ENCODE data around the gene SYCP2L.
"Not testable (repeated sequence)": the region's sequence is repeated elsewhere in the genome, so short reads cannot be mapped to it uniquely, and the experiment has no call there.

SYCP2L gene

DNA sequence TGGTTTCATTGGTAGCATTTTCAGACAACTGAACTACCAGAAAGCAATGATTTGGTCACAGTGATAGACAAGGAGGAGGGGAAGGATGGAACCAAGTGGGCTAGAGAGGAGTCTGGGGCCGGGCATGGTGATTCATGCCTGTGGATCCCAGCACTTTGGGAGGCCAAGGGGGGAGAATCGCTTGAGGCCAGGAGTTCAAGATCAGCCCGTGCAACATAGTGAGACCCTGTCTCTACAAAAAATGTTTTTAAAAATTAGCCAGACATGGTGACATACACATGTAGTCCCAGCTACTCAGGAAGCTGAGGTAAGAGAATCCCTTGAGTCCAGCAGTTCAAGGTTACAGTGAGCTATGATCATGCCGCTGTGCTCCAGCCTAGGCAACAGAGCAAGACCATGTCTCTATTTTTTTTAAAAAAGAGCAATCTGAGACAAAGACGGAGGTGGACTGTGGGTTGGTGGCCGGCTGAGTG is 70.6 kb downstream of the SYCP2L start:
- no peak for DNase-seq (ENCODE audit: low spot score)

DNA sequence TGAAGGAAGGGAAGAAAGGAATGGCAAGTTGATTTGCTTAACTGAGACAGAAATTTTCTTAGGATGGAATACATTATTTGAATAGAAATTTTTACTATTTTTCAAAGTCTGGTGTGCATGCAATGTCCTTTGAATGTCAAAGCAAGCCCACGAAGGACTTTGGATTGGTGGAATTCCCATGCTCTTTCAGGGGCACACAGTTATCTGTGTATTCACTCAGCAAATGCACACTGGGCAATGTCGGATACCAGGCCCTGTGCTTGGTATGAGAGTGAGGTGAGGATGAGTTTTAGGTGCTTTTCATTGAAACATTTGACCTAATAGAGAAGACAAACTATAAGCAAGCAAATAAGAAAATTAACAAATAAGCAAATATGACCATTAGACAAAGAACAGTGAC is 73.3 kb downstream of the SYCP2L start:
- no peak for DNase-seq (ENCODE audit: low spot score)

DNA sequence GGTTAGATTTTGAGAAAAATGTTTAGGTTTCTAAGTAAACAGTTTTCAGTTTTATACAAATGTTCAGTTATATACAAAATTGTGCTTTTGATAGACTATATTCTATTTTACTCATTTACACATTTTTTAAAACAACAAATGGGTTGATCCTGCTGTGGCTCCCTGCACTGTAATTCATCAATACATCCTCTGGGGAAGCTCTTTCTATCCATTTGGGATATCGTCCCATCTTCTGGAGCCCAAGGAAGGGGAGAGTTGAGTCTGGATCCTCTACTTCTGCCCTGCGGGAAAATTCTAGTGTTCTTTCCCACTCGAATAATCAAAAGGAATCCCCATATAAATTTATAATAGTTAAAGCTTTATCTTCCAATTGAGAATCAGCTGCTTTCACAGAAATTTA is 75.0 kb downstream of the SYCP2L start:
- no peak for DNase-seq (ENCODE audit: low spot score)

DNA sequence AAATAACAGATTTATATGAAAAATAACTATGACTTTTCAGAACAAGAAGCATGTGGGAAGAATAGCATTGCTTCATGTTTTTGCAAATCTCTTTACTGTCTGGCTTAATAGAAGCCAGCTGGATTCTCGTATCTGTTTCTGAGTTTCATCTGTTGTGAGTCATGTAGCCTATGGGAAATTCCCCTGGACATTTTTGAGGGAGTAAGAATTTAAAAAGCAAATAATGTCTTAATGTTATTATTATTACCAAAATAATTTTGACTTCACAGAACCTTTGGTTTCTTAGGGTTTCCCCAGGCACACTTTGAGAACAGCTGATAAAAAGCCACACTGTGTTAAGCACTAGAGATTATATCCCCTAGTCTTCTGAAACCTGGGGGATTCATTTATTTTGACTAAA is 75.8 kb downstream of the SYCP2L start:
- DNase-seq (ENCODE audit: low spot score) = no peak

DNA sequence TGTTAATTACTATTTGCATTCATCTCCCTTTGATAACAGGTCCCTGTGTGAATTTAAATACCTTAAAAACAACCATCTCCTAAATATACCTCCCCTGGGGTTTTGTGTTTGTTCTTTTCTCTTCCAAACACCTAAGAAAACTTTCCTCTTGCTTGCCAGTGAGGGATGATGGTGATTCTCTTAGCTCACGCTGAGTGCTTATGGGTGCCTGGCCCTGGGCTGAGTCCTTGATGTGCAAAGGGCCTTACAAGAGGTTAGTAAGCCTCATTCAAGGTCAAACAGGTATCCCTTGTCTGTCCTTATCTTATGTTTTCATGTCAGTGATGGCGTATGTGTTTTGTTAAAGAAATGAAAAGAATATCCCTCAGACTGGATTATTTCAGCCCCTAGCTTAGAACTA is 76.3 kb downstream of the SYCP2L start:
- no peak for DNase-seq (ENCODE audit: low spot score)

DNA sequence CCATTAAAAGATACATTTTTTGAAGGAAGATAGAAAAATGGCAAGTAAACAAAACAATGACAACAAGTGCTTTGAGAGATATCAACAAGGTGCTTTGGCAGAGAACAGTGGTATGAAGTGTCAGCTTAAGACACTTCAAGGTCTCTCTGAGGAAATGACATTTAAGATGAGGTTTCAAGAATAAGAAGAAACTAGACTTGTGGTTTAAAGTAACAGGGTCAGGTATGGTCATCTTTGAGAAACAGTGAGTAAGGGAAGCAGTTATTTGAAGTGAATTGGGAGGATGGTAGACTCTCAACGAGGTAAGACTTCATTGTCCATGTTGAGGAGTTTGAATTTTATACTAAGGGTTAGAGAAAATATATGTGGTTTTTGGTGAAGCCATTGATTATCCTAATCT is 77.8 kb downstream of the SYCP2L start:
- no peak for DNase-seq (ENCODE audit: low spot score)

DNA sequence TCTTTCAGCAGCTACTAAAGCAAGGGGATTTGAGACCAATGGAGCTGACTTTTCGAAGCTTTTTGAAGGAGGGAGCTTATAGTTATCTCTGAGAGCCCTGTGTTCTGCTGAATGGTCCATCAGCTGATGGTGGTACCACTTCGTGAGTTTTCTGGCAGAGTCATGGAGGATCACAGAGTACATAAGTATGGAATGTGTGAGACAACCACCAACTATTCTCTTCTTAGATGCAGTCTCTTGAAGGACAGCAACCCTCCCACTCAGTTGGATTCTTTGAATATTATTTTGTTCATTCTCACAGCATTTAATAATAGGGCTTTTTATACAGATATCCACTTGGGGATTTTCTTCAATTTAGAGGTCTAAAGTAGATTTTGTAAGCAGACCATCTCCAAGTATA is 81.9 kb downstream of the SYCP2L start:
- peak; percentile 21 for DNase-seq (ENCODE audit: low spot score)

DNA sequence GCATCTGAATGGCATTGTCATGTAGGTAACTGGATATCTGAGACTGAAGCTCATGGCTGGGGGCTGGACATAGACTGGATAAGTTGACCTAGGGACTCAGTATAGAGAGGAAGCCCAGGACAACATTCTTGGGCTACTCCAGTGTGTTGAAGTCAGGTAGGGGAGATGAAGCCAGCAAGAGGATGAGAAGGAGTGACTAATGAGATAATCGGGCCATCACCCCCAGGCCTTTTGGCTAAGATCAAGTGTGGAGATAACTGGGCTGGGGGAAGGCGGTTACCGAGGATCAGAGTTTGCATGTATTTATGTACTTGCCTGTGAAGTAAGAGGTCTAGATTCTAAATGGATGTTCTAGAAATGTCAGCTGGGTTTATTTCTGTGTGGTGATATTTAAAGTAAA is 83.9 kb downstream of the SYCP2L start:
- DNase-seq (ENCODE audit: low spot score) = no peak

DNA sequence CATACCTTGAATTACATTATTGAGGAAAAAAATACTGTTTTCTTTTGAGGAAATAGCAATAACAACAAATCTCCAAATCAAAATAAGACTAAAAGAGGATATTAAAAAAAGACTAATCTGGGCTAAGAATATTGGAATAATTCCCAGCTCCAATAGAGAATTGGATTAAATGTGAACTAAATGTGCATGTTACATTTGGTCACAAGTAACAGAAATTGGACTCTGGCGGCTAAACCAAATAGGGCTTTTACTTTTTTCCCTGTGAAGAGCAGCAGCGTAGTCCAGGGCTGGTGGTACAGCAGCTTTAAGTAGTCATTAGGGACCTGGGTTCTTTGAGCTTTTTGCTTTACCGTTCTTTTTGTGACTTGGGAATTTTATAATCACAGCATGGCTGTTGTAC is 85.3 kb downstream of the SYCP2L start:
- no peak for DNase-seq (ENCODE audit: low spot score)

DNA sequence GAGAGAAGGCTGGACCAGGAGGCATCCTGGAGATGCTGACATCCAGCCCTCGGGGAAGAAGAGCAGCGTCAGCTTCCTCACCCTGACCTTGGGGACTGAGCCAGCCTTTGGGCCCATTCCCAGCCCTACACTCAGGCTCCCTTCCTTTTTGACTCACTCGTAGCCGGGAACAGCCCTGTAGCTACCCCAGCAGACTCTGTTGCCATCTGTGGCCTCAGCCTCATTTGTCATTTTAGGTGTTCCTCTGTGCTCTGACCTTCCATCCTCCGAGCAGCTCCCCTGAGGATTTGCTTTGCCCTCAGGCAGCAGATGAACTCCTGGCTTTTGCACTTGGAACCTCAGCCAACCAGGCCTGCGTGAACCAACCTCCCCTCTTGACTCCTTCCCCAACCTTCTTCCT is 89.7 kb downstream of the SYCP2L start:
- no peak for DNase-seq (ENCODE audit: low spot score)

DNA sequence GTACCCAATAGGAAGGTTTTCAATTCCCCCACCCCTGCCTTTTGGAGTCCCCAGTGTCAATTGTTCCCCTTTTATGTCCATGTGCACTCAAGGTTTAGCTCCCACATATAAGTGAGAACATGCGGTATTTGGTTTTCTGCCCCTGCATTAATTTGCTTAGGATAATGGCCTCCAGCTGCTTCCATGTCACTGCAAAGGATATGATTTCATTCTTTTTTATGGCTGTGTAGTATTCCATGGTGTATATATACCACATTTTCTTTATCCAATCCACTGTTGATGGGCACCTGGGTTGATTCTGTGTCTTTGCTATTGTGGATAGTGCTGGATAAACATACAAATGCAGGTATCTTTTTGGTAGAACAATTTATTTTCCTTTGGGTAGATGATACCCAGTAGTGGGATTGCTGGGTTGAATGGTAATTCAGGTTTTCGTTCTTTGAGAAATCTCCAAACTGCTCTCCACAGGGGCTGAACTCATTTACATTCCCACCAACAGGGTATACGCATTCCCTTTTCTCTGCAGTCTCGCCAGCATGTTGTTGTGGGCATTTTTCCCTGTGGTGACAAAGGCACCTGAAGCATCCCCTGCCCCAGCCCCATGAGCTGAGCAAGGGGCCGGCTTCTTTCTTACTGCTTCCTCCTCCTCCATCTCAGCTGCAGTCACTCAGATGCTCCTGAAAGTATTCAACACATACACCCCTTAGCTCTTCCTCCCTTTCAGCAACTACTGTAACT is 90.5 kb downstream of the SYCP2L start:
- DNase-seq (ENCODE audit: low spot score) = no peak

DNA sequence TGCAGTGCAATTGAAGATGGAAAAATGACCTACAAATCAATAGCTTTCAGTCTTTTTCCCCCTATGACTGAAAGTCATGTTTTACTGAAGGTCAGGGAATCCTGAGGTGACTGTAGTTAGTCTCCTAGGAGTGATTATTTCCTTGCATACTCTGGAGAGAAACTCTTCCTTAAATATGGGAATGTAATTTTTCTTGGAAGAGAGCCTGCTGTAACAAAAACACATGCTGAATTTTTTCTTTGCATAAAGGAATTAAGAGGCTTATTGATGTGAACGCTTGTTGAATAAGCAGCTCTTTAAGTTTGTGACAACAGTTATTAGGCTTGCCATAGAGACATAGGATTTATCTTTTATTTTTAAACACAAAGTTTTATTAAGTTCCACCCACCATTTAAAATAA is 92.8 kb downstream of the SYCP2L start:
- no peak for DNase-seq (ENCODE audit: low spot score)

DNA sequence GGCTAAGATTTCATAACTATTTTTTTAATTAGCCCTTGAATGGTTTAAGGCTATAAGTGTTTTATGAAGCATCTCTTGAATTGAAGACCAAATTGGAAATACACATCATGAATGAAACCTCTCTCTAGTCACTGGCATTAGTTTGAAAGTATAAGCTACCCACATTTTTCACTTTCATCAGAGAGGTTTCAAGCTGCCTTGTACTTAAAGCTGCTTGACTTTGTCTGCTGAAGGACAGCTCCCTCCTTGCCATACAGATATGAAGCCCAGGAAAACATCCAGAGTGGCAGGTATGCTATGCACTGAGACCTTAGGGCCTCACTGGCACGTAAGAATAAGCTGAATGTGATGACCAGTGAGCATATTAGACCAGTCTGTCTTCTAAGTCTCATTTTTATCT is 94.6 kb downstream of the SYCP2L start:
- DNase-seq (ENCODE audit: low spot score) = no peak

DNA sequence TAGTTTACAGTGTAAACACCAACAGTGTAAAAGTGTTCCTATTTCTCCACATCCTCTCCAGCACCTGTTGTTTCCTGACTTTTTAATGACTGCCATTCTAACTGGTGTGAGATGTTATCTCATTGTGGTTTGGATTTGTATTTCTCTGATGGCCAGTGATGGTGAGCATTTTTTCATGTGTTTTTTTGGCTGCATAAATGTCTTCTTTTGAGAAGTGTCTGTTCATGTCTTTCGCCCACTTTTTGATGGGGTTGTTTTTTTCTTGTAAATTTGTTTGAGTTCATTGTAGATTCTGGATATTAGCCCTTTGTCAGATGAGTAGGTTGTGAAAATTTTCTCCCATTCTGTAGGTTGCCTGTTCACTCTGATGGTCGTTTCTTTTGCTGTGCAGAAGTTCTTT is 98.1 kb downstream of the SYCP2L start:
- not testable (repeated sequence) for DNase-seq (ENCODE audit: low spot score)

DNA sequence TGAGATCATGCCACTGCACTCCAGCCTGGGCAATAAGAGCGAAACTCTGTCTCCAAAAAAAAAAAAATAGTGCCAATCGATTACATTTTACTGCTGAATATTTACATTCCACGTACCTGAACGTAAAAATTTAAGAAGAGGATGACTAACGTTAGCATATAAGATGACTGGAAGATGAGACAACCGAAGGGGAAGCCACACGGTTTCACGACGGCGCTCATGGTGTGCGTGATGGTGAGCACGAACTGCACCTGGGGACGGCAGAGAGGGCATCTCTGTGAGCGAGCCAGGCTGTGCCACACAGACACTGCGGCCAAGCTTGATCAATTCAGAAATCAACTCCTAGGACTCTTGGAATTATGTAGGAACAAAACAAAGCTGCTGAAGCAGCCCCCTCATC is 102.7 kb downstream of the SYCP2L start:
- DNase-seq (ENCODE audit: low spot score) = no peak

DNA sequence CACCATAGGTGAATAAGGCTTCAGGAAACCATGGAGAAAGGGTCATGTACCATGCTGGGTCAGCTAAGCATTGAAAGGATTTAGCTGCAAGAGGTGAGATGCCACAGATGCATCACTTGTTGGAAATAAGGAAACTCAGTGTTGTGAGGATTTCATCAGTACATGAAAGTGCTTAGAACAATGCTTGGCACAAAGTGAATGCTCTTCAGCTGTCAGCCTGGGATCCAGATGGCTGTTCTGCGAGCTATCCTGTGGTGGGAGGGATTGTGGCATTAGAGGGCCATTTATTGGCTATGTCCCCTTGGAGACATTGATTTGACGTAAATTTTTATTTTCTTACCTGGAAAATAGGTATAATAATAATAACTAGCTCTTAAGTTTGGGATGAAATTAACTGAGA is 104.3 kb downstream of the SYCP2L start:
- DNase-seq (ENCODE audit: low spot score) = no peak

DNA sequence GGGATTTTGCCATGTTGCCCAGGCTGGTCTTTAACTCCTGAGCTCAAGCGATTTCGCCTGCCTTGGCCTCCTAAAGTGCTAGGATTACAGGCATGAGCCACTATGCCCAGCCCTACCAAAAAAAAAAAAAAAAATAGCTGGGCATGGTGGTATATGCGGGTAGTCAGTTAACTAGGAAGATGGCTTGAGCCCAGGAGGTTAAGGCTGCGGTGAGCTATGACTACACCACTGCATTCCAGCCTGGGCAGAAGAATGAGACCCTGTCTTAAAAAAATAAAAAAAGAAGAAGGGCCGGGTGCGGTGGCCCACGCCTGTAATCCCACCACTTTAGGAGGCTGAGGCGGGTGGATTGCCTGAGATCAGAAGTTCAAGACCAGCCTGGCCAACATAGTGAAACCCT is 107.0 kb downstream of the SYCP2L start:
- DNase-seq (ENCODE audit: low spot score) = no peak

DNA sequence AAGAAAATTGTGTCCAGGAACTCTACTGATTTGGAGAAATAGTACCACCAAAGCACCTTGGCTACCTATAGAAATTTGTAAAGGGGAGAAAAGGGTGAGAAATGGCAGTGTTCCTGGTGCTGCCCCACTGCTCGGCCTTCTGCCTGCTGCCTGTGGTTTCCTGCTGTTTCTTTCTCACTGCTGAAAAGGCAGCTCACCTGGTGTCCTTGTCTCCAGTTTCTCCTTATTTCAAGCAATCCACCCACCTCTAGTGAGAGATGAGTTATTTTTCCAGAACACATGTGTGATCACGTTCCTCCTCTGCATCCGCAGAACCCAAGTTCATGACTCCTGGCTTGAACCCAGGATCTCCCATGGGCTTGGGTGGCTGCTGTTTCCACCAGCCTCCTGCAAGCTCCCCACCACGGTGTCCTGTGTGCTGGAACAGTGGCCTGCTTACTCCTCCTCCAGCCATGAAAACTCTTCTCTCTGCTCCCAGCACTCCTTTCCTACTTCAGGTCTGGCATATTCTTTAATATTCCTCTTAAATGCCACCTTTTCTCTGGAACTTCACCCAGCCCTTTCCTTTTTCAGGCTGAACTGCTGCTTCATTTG is 108.4 kb downstream of the SYCP2L start:
- DNase-seq (ENCODE audit: low spot score) = no peak

DNA sequence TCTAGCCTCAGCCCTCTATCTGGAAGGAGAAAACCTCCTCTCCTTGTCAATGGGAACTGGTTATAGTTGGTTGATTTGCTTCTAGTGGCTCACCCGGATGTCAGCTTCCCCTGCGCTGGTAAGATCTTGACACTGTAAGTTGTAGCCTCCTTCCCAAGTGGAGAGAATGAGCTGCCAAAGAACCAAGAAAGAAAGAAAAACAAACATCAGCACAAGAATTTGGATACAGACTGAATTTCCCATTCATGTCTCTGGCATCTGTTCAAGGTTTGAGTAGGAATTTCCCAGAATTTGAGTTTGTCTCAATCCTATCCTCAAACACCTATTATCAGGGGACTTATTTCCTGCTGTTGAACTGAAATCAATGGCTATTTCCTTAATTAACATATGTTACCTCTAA is 113.1 kb downstream of the SYCP2L start:
- peak; percentile 12 for DNase-seq (ENCODE audit: low spot score)

DNA sequence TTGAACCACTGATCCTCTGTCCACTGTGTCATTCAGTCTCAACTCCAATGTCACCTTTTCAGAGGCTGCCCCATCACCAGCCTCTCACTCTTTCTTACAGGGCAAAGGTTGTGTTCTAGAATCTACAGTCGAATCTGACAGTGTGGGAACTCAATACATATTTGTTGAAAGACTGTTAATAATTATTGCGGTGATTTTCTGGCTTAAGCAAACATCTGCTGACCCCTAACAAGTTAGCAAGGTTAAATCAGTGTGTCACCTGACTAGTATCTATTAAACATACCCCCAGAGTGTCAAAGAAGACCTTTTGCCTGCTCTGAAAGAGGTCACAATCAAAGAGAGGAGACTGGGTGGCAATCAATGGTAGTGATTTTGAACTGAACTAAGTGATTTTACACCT is 115.3 kb downstream of the SYCP2L start:
- no peak for DNase-seq (ENCODE audit: low spot score)

DNA sequence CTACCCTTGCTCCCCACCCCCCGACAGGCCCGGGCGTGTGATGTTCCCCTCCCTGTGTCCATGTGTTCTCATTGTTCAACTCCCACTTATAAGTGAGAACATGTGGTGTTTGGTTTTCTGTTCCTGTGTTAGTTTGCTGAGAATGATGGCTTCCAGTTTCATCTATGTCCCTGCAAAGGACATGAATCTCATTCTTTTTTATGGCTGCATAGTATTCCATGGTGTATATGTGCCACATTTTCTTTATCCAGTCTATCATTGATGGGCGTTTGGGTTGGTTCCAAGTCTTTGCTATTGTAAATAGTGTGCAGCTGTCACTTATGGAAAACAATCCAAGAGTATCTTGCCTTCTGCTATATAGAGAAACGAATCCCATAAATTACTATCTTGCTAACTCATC is 116.4 kb downstream of the SYCP2L start:
- DNase-seq (ENCODE audit: low spot score) = not testable (repeated sequence)

DNA sequence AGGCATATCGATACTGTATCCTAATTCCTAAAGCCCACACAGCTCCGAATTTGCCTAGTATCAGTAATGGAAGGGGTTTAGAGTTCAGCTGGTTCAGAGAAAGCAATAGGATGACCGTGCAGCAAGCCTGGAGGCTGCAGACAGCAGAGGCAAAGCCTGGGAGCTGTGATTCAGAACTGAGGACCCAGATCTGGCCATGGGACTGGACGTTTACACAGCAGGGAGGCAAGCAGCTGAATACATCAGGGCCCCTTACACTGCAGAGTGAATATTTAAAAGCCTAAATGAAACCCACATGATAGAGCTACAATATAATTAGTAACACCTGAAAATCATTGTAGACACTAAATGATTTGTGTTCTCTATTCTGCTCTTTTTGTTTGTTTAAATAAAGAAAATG is 119.2 kb downstream of the SYCP2L start:
- DNase-seq (ENCODE audit: low spot score) = no peak

DNA sequence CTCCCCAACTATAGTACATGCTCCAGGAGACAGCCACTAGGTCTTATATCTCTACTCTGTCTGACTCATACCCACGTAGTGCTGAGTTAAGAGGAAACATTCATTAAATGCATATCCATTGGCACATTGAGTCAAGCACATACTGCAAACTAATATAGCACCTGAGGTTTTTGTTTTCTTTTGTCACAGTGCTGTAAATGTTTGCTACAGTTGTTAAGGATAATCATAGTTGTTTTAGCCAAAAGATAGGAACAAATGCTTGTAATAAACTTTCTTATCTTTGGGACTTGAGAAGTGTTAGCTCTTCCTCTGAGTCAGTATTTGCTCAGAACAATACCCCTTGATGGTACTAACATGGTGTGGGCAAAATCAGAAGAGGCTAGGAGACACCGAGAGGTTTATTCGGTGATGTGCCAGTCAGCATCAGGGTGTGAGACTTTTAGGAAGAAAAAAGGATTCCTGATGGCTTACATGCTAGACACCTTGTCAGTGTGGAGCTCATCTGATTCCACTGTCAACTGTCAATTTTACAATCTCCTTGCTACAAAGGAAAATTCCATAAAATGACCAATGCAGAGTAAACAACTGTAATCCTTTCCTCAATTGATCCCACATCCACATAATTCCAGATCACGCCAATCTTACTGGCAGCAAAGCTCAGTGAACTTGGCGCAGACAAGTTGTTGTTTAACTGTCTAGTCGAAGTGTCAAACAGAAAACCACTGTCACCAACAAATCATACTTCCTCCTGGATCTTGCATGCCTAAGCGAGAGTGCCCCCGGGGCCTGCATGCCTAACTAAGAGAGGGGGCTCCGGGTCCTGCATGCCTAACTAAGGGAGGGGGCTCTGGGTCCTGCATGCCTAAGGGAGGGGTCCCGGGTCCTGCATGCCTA is 121.1 kb downstream of the SYCP2L start:
- DNase-seq (ENCODE audit: low spot score) = no peak

Data from AG08396 (cell line).